LNCAP (cell line): ENCODE data around the gene DCTN1.

Source experiments
- TF ChIP-seq, protein P1 (sequence below): fragments of 450-650 bp; IDR thresholded peaks from 2 replicates; pipeline ENCODE4 v1.5.1; 2017; ENCODE audit warnings: mild to moderate bottlenecking

The DCTN1 gene

GRCh38 chr2:74343316-74343715 is 36.8 kb downstream of the DCTN1 start, which contains the start of gene SLC4A5:
Gene SLC4A5, minus strand, starts transcription at chr2:74343416. Its CDS starts 28,393 bp downstream, at chr2:74315023.
- TF ChIP-seq, protein P1, sequence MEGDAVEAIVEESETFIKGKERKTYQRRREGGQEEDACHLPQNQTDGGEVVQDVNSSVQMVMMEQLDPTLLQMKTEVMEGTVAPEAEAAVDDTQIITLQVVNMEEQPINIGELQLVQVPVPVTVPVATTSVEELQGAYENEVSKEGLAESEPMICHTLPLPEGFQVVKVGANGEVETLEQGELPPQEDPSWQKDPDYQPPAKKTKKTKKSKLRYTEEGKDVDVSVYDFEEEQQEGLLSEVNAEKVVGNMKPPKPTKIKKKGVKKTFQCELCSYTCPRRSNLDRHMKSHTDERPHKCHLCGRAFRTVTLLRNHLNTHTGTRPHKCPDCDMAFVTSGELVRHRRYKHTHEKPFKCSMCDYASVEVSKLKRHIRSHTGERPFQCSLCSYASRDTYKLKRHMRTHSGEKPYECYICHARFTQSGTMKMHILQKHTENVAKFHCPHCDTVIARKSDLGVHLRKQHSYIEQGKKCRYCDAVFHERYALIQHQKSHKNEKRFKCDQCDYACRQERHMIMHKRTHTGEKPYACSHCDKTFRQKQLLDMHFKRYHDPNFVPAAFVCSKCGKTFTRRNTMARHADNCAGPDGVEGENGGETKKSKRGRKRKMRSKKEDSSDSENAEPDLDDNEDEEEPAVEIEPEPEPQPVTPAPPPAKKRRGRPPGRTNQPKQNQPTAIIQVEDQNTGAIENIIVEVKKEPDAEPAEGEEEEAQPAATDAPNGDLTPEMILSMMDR = no peak

DNA sequence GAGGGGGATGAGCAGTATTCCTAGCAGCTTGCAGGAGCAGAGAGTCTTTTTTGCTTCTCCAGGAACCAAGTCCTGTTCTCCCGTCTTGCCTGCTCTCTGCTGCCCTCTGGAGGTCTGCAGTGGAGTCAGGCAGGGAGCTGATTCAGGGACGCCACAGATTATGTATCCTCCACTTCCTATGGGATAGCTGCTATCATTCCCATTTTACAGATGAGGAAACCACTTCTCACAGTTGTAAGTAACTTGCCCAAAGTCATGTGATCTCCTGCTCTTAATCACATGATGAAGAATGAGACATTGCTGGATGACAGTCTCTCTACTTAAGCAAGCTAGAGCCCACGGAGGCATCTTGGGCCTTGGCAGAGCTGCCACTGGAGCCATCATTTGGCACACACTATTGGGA is 45.2 kb downstream of the DCTN1 start:
- TF ChIP-seq, protein P1 = peak; percentile 66

DNA sequence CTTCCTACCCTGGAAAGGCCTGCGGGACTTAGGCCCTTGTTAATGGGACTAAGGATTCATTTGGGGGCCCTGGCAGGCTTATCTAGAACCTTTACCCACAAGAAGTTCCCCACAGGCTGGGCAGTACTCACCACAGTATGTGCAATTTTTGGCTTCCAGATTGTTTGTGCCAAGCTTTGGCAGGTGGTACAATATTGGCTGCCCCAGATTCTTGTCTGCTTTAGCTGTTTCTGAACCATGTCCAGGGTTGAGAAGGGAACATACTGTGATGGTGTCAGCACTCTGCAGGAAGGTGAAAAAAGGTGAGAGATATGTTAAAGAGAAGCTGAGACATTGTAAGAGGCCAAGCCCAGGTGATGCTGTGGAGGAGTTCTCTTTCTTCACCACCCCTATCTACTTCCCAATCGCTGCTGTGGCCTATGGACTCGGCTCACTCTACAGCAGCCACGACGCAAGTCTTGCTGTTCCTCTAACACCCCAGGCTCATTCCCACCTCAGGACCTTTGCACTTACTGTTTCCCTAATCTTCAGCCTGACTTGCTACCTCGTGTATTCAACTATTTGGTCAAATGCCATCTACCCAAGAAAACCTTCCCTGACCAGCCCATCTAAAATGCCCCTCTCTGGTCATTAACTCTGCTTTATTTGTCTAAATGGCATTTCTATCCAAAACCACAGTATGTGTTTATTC is 46.1 kb downstream of the DCTN1 start:
- TF ChIP-seq, protein P1 = no peak

GRCh38 chr2:74333175-74333574 is 46.9 kb downstream of the DCTN1 start:
- TF ChIP-seq, protein P1 = peak; percentile 42; the same call in 1 of the 2 replicates

DNA sequence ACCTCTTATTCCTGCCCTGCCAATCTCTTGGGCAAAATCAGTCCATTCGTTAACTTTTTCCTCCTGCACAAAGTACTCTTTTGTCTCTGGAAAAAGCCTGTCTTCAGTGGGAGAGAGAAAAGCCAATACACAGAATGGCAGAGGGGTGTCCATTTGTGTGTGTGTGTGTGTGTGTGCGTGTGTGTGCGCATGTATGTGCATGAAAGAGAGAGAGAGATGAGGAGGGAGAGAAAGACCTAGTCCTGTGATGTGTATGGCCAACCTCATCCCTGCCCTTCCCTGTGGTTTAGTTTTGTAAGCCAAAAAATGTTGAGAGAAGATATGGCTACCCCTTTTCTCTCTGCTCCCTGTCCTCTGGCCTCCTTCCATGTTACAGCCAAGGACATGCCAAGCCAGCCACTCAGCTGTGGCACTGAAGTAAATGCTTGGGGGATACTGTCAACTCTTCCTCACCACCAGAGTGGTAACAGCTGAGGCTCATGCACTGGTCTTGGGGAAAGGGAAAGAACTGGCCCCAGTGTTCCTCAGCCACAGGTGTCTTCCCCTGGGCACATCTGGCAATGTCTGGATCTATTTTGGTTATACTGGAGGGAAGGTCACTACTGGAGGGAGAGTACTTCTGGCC is 47.4 kb downstream of the DCTN1 start:
- TF ChIP-seq, protein P1 = no peak

DNA sequence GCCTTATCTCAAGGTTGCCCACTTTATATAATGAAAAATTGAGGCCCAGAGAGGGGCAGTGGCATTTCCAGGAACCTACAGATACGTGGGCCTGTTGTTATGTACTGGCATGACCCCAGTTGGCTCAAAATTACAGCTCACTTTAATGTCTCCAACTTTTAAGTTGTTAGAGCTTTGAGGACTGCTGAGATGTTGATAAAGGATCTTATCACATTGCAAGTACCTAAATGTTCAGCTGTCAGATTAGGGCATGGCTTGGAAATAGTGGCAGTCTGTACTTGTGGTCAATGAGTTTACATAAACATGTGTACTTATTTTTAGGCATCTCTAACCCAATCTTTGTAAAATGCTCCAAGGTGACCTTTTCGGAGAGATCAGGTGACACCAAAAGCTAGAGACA is 51.5 kb downstream of the DCTN1 start:
- TF ChIP-seq, protein P1 = no peak

- TF ChIP-seq, protein P1 = no peak
These were observed 52.0 kb downstream of the DCTN1 start for GRCh38 chr2:74328074-74328473.
